GM12873 (cell line): ENCODE measurements around the gene CP.

Source experiments
- TF ChIP-seq, protein P1 (sequence below): IDR thresholded peaks from 2 replicates; pipeline ENCODE4 v1.5.1; 2012; ENCODE audit warnings: low read depth, mild to moderate bottlenecking, moderate library complexity, low read length, control low read depth; ENCODE audit not compliant: insufficient read depth; ENCODE audit errors: missing control alignments

Gene CP

DNA sequence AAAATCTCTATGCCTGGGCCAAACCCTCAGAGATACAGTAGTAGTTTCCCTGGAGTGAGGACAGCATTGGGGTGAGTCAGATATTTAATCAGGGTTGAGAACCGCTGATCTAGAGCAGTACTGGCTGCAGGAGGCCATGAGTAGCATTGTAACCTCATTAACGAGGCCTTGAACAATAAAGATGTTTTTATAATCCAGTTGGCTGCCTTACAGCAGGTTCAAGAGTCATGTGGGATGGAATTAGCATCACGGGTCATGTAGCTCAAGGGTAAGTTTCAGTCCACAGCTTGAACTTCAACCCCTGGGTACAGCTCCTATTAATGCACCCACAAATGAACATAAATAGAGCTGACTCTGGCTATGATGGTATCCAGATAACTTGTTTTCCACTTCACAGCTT, 87.1 kb downstream of the CP start:
- TF ChIP-seq, protein P1, sequence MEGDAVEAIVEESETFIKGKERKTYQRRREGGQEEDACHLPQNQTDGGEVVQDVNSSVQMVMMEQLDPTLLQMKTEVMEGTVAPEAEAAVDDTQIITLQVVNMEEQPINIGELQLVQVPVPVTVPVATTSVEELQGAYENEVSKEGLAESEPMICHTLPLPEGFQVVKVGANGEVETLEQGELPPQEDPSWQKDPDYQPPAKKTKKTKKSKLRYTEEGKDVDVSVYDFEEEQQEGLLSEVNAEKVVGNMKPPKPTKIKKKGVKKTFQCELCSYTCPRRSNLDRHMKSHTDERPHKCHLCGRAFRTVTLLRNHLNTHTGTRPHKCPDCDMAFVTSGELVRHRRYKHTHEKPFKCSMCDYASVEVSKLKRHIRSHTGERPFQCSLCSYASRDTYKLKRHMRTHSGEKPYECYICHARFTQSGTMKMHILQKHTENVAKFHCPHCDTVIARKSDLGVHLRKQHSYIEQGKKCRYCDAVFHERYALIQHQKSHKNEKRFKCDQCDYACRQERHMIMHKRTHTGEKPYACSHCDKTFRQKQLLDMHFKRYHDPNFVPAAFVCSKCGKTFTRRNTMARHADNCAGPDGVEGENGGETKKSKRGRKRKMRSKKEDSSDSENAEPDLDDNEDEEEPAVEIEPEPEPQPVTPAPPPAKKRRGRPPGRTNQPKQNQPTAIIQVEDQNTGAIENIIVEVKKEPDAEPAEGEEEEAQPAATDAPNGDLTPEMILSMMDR: no peak

DNA sequence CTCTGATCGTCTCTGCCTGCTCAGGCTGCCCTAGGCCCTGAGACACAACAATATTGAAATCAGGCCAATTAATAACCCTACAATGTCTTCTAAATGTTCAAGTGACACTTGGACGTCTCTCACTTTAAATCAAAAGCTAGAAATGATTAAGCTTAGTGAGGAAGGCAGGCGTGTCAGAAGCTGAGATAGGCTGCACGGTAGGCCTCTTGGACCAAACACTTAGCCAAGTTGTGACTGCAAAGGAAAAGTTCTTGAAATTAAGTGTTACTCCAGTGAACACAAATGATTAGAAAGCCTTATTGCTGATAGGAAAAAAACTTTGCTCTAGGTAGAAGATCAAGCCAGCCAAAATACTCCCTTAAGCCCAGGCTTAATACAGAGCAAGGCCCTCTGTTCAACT, 90.0 kb downstream of the CP start:
- TF ChIP-seq, protein P1: no peak

DNA sequence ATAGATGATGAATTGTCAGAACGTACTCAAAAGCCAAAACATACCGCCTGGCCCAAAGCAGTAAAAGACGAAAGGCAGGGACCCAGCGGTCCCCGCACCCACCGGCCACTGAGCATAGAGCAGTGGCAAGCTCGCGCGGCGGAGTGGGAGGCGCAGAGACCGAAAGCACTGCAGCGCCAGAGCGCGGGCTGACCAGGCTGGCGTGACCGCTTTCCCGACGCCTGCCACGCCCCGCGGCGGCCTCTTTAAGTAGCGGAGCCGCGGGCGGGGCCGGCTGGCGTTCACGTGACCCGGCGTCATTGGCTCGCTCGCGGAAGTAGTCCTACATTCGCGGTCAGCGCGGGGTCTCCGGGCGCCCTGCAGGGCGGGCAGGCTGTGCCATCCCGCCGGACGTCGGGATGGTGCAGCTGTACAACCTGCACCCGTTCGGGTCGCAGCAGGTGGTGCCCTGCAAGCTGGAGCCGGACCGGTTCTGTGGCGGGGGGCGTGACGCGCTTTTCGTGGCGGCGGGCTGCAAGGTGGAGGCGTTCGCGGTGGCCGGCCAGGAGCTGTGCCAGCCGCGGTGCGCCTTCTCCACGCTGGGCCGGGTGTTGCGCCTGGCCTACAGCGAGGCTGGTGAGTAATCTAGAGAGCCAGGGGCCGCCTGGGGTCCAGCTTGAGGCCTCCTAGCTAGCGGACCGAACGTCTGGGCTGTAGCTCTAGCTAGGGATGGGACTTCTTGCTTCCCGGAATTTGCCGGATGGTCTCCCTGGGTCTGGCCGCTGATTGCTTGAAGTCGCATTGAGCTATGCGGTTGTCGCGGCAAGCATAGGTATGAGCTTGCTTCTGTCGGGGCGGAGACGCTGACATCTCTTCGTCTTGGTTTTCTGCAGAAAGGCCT, 92.1 kb downstream of the CP start, which contains the start of gene HPS3:
TSS of gene HPS3 (plus strand) at position 313 of the 880 bp plus-strand sequence. CDS start at position 399, 86 bp downstream.
- TF ChIP-seq, protein P1: peak; percentile 5

DNA sequence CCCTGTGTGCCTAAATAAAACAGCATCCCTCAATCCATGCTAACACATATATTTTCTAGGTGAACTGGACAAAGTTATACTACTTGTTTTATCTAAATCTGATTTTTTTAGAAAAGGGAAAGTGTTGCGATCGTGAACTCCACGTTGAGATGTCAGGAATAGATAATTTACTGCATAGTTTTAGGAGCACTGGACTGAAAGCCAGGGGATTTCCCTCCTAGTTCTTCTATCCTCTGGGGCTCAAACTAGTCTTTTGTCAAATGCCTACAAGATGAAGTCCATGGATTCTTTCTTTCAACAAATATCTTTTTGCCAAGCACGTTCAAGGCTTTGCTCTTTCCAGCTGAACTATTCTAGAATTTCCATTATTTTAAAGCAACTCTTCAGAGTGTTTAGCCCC, 92.8 kb downstream of the CP start:
- TF ChIP-seq, protein P1: no peak

DNA sequence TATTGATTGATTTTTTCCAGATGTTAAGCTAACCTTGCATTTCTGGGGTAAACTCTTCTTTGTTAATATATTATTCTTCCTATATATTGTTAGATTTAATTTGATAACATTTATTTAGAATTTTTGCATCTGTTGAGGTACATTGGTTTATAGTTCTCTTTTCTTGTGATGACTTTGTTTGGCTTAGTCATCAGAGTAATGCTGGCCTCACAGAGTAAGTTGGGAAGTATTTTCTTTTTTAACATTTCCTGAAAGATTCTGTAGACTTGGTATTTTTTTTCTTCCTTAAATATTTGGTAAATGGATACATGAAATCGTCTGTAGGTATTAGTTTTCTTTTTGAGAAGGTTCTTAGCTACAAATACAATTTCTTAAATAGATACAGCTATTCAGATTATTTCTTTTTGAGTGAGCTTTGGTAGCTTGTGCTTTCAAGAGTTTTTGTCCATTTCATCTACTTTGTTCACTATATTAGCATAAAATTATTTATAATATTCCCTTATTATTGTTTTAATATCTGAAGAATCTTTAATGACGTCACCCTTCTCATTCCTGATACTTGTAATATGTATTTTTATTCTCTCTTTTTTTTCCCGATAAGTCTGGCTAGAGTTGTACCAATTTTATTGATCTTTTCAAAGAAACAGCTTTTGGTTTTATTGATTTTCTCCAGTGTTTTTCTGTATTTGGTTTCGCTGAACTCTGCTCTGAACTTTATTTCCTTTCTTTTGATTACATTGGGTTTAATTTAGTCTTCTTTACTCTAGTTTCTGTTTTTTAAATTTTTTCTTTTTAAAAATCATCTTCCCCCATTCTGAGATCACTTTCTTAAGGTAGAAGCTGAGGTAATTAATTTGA, 98.7 kb downstream of the CP start:
- TF ChIP-seq, protein P1: no peak
